H9 (cell line): ENCODE measurements around the gene ANKIB1. TPM values are rescaled to one million over a fixed set of nuclear protein-coding genes. Genes with fewer than 3 reads are reported as not detected.

ENCODE experiments used
- DNase-seq: peaks from one replicate; pipeline ENCODE4 v3.0.0-alpha.2; 2017
- H2AFZ ChIP-seq: one replicate; pipeline ENCODE4 v1.6.1; 2013; ENCODE audit warnings: mild to moderate bottlenecking, low read length, control low read depth, moderate library complexity
- H2AK5ac ChIP-seq: 2 replicates; pipeline ENCODE4 v1.6.1; 2013; ENCODE audit warnings: low read length, control low read depth, mixed read lengths; ENCODE audit not compliant: insufficient read length
- H2BK120ac ChIP-seq: one replicate; pipeline ENCODE4 v1.6.1; 2013; ENCODE audit warnings: low read depth, mild to moderate bottlenecking, low read length, control low read depth, inconsistent platforms; ENCODE audit not compliant: poor library complexity, severe bottlenecking
- H2BK12ac ChIP-seq: 2 replicates; pipeline ENCODE4 v1.6.1; 2013; ENCODE audit warnings: low read length, control low read depth, mixed read lengths, low read depth; ENCODE audit not compliant: insufficient read length
- H2BK15ac ChIP-seq: 2 replicates; pipeline ENCODE4 v1.6.1; 2013; ENCODE audit warnings: low read depth, low read length, control low read depth
- H2BK20ac ChIP-seq: one replicate; pipeline ENCODE4 v1.6.1; 2013; ENCODE audit warnings: low read depth, mild to moderate bottlenecking, low read length, control low read depth, inconsistent platforms; ENCODE audit not compliant: poor library complexity, severe bottlenecking
- H2BK5ac ChIP-seq: 2 replicates; pipeline ENCODE4 v1.6.1; 2013; ENCODE audit warnings: low read length, control low read depth, mixed read lengths; ENCODE audit not compliant: insufficient read length
- H3K14ac ChIP-seq: 2 replicates; pipeline ENCODE4 v1.6.1; 2013; ENCODE audit warnings: low read length, control low read depth; ENCODE audit not compliant: insufficient read depth
- H3K18ac ChIP-seq: 2 replicates; pipeline ENCODE4 v1.6.1; 2013; ENCODE audit warnings: low read depth, mild to moderate bottlenecking, mixed read lengths, low read length, control low read depth; ENCODE audit not compliant: insufficient read length
- H3K23ac ChIP-seq: 2 replicates; pipeline ENCODE4 v1.6.1; 2013; ENCODE audit warnings: low read length, control low read depth, mixed read lengths, low read depth; ENCODE audit not compliant: insufficient read length
- H3K23me2 ChIP-seq: 2 replicates; pipeline ENCODE4 v1.6.1; 2013; ENCODE audit warnings: low read depth, mild to moderate bottlenecking, mixed read lengths, low read length, control low read depth; ENCODE audit not compliant: insufficient read length, poor library complexity, severe bottlenecking
- H3K27ac ChIP-seq: 2 replicates; pipeline ENCODE4 v1.5.1; 2013; ENCODE audit warnings: low read length, control low read depth, mixed read lengths, low read depth; ENCODE audit not compliant: insufficient read length
- H3K27me3 ChIP-seq: 2 replicates; pipeline ENCODE4 v1.6.1; 2013; ENCODE audit warnings: low read length, control low read depth, inconsistent platforms; ENCODE audit not compliant: insufficient read depth
- H3K4ac ChIP-seq: 2 replicates; pipeline ENCODE4 v1.6.1; 2013; ENCODE audit warnings: low read depth, mild to moderate bottlenecking, control low read depth, inconsistent platforms, low read length, moderate library complexity
- H3K4me1 ChIP-seq: 2 replicates; pipeline ENCODE4 v1.6.1; 2013; ENCODE audit warnings: low read length, control low read depth, inconsistent platforms; ENCODE audit not compliant: insufficient read depth
- H3K4me2 ChIP-seq: 2 replicates; pipeline ENCODE4 v1.6.1; 2013; ENCODE audit warnings: low read length, control low read depth, mixed read lengths; ENCODE audit not compliant: insufficient read length, insufficient read depth
- H3K56ac ChIP-seq: 2 replicates; pipeline ENCODE4 v1.6.1; 2013; ENCODE audit warnings: low read depth, mild to moderate bottlenecking, mixed read lengths, low read length, control low read depth; ENCODE audit not compliant: insufficient read length
- H3K79me1 ChIP-seq: 2 replicates; pipeline ENCODE4 v1.6.1; 2013; ENCODE audit warnings: low read depth, mild to moderate bottlenecking, moderate library complexity, low read length, control low read depth, inconsistent platforms; ENCODE audit not compliant: insufficient read depth, poor library complexity, severe bottlenecking
- H3K79me2 ChIP-seq: 2 replicates; pipeline ENCODE4 v1.6.1; 2013; ENCODE audit warnings: low read length, control low read depth, inconsistent platforms; ENCODE audit not compliant: insufficient read depth
- H3K9ac ChIP-seq: 2 replicates; pipeline ENCODE4 v1.6.1; 2013; ENCODE audit warnings: low read length, control low read depth, mixed read lengths; ENCODE audit not compliant: insufficient read length; ENCODE audit errors: extremely low read depth
- H3K9me3 ChIP-seq: one replicate; pipeline ENCODE4 v1.6.1; 2013; ENCODE audit warnings: low read depth, low read length, inconsistent platforms; ENCODE audit not compliant: control insufficient read depth
- H3T11ph ChIP-seq: one replicate; pipeline ENCODE4 v1.6.1; 2013; ENCODE audit warnings: mild to moderate bottlenecking, low read length, control low read depth, inconsistent platforms
- H4K20me1 ChIP-seq: one replicate; pipeline ENCODE4 v1.6.1; 2013; ENCODE audit not compliant: control insufficient read depth, insufficient read length, insufficient read depth
- H4K5ac ChIP-seq: 2 replicates; pipeline ENCODE4 v1.6.1; 2013; ENCODE audit warnings: low read depth, mild to moderate bottlenecking, mixed read lengths, low read length, control low read depth; ENCODE audit not compliant: insufficient read length
- H4K8ac ChIP-seq: replicated peaks from 2 replicates; pipeline ENCODE4 v1.6.1; 2013; ENCODE audit warnings: low read length, control low read depth, mixed read lengths, low read depth; ENCODE audit not compliant: insufficient read length
- H4K91ac ChIP-seq: 2 replicates; pipeline ENCODE4 v1.6.1; 2013; ENCODE audit warnings: low read depth, mild to moderate bottlenecking, moderate library complexity, mixed read lengths, low read length, control low read depth; ENCODE audit not compliant: insufficient read length
- H3K27ac Mint-ChIP-seq, 3 experiments: 2 replicates in 2 of 3; 3 replicates in 1 of 3; pipeline ENCODE4 v1.8.0; 2020 to 2021; ENCODE audit warnings: mixed read lengths in 3 of 3, mild to moderate bottlenecking in 1 of 3, moderate library complexity in 1 of 3
- H3K27me3 Mint-ChIP-seq: 2 replicates; pipeline ENCODE4 v1.8.0; 2021; ENCODE audit warnings: low read depth, mild to moderate bottlenecking, moderate library complexity, mixed read lengths
- H3K36me3 Mint-ChIP-seq, 3 experiments: 2 replicates in 2 of 3; 3 replicates in 1 of 3; pipeline ENCODE4 v1.8.0; 2020 to 2021; ENCODE audit warnings: low read depth in 3 of 3, mixed read lengths in 3 of 3; ENCODE audit not compliant: insufficient read depth in 1 of 3
- H3K4me1 Mint-ChIP-seq, 2 experiments: 2 replicates each; pipeline ENCODE4 v1.8.0; 2020; ENCODE audit warnings: mixed read lengths in 2 of 2
- H3K4me3 Mint-ChIP-seq, 2 experiments: 2 replicates in 1 of 2; 3 replicates in 1 of 2; pipeline ENCODE4 v1.8.0; 2020 to 2021; ENCODE audit warnings: mild to moderate bottlenecking in 2 of 2, mixed read lengths in 2 of 2, moderate library complexity in 1 of 2
- H3K9me3 Mint-ChIP-seq, 2 experiments: 2 replicates in 1 of 2; 3 replicates in 1 of 2; pipeline ENCODE4 v1.8.0; 2020; ENCODE audit warnings: mild to moderate bottlenecking in 2 of 2, mixed read lengths in 2 of 2, moderate library complexity in 1 of 2
- WGBS: extraction: QIAGEN DNeasy Blood & Tissue Kit; methylation state at CpG from one replicate; pipeline ENCODE4 v1.1.7; 2013; ENCODE audit warnings: missing lambda C conversion rate, low lambda C conversion rate, mixed read lengths; ENCODE audit not compliant: insufficient read length; ENCODE audit errors: extremely low coverage; 5-methylcytosine and 5-hydroxymethylcytosine counted together
- total RNA-seq: library from RNA; stranded (reverse); gene quantifications from 2 replicates; pipeline ENCODE4 v1.2.1, GENCODE V29; 2021
- TF ChIP-seq, protein P1 (sequence below): fragments of 200-600 bp; sonication (generic); conservative IDR thresholded peaks from 3 replicates; pipeline ENCODE4 v1.8.0; 2021; ENCODE audit warnings: antibody characterized with exemption, mild to moderate bottlenecking

ANKIB1 gene
- total RNA-seq, 1 experiment from 2014 or later = 42.0 TPM

DNA sequence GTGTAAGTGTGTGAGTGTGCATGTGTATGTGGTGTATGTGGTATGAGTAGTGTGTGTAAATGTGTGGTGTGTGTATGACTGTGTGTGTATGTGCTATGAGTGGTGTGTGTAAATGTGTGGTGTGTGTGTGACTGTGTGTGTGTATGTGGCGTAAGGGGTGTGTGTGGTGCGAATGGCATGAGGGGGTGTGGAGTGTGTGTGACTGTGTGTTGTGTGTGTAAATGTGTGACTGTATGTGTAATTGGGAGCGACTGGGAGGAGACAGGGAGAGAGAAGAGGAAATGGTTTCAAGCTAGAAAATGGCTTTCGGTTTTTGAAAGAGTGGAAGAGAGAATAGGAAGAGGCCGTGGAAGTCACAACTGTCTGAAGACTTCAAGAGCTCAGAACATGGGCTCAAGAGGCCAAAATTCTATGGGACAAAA is 177.9 kb downstream of the ANKIB1 start:
- Mint-ChIP-seq H3K27ac (no peak overlapping the region), H3K9me3 (no peaks in the 10 kb centered on the region; a peak in 1 of 5 replicates), H3K27me3 (peaks cover 3% of the 10 kb centered on the region), H3K4me1 (peaks cover 15 to 20% of the 10 kb centered on the region in 2 experiments), H3K36me3 (no peaks in the 10 kb centered on the region), H3K4me3 (peak overlapping the region in 1 of 2 experiments; percentile 28; a peak in 3 of 5 replicates)
- WGBS = 100% methylated on average over 2 of the region's 5 CpGs
- H3K27ac ChIP-seq = no peak overlapping the region
- no peak overlapping the region for H3K23ac ChIP-seq
- no peaks in the 10 kb centered on the region for H3K79me1 ChIP-seq
- peaks cover 3% of the 10 kb centered on the region for H3K23me2 ChIP-seq
- H2AK5ac ChIP-seq = no peak overlapping the region
- no peak overlapping the region for H3K4me2 ChIP-seq
- no peak overlapping the region for H2AFZ ChIP-seq
- DNase-seq = no peak
- no peak overlapping the region for H3K14ac ChIP-seq
- no peak overlapping the region for H3K4ac ChIP-seq
- H4K5ac ChIP-seq = no peak overlapping the region
- H4K91ac ChIP-seq = no peak overlapping the region
- H3K9me3 ChIP-seq = no peaks in the 10 kb centered on the region
- no peak overlapping the region for H2BK120ac ChIP-seq
- H4K20me1 ChIP-seq = peaks cover 2% of the 10 kb centered on the region
- no peaks in the 10 kb centered on the region for H3K27me3 ChIP-seq
- H3K4me1 ChIP-seq = no peaks in the 10 kb centered on the region; the same call in 1 of the 2 replicates
- no peak overlapping the region for H2BK5ac ChIP-seq
- H3K79me2 ChIP-seq = no peaks in the 10 kb centered on the region
- no peak overlapping the region for H4K8ac ChIP-seq
- H2BK12ac ChIP-seq = no peak overlapping the region
- H3K56ac ChIP-seq = no peak overlapping the region
- H3K18ac ChIP-seq = no peak overlapping the region
- H3K9ac ChIP-seq = no peak overlapping the region
- no peak overlapping the region for H2BK15ac ChIP-seq
- no peak overlapping the region for H3T11ph ChIP-seq
- no peak overlapping the region for H2BK20ac ChIP-seq
- TF ChIP-seq, protein P1, sequence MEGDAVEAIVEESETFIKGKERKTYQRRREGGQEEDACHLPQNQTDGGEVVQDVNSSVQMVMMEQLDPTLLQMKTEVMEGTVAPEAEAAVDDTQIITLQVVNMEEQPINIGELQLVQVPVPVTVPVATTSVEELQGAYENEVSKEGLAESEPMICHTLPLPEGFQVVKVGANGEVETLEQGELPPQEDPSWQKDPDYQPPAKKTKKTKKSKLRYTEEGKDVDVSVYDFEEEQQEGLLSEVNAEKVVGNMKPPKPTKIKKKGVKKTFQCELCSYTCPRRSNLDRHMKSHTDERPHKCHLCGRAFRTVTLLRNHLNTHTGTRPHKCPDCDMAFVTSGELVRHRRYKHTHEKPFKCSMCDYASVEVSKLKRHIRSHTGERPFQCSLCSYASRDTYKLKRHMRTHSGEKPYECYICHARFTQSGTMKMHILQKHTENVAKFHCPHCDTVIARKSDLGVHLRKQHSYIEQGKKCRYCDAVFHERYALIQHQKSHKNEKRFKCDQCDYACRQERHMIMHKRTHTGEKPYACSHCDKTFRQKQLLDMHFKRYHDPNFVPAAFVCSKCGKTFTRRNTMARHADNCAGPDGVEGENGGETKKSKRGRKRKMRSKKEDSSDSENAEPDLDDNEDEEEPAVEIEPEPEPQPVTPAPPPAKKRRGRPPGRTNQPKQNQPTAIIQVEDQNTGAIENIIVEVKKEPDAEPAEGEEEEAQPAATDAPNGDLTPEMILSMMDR = no peak
